ENCODE measurements around the gene FNIP2. TPM values are rescaled to one million over a fixed set of nuclear protein-coding genes. Genes with fewer than 3 reads are reported as not detected.

FNIP2 gene
- total RNA-seq, 3 donors from 2014 or later: 61.8 to 94.1 (median 73.4) TPM

GRCh38 chr4:158817562-158818296 is 48.9 kb downstream of the FNIP2 start:
- peak; percentile 81 for ATAC-seq
- H3K4me1 ChIP-seq (ENCODE audit: low read depth): peaks cover 53% of the 10 kb centered on the region
- no peak overlapping the region for H3K4me3 ChIP-seq
- TF ChIP-seq CTCF (IDR thresholded peaks at IDR 0.05): no peak
- no peak for DNase-seq
- H3K9me3 ChIP-seq: no peaks in the 10 kb centered on the region
- H3K36me3 ChIP-seq (ENCODE audit: low read depth): no peaks in the 10 kb centered on the region
- intact Hi-C loops (cut with DNase I, micrococcal nuclease): no loop called here

GRCh38 chr4:158818560-158819140 is 49.8 kb downstream of the FNIP2 start:
- intact Hi-C loops (cut with DNase I, micrococcal nuclease): no loop called here
- TF ChIP-seq CTCF (IDR thresholded peaks at IDR 0.05): no peak
- no peak for DNase-seq
- peak; percentile 29 for ATAC-seq
- peaks cover 55% of the 10 kb centered on the region for H3K4me1 ChIP-seq (ENCODE audit: low read depth)
- no peaks in the 10 kb centered on the region for H3K9me3 ChIP-seq
- H3K36me3 ChIP-seq (ENCODE audit: low read depth): no peaks in the 10 kb centered on the region
- no peak overlapping the region for H3K4me3 ChIP-seq

- intact Hi-C loops (cut with DNase I, micrococcal nuclease): loop anchor here in 1 of 2 donors (10.0 kb wide), 1 partner anchor 45 kb away; no protein-coding TSS in a partner anchor
- no peak for DNase-seq
- no peak overlapping the region for H3K4me3 ChIP-seq
- H3K36me3 ChIP-seq (ENCODE audit: low read depth): no peaks in the 10 kb centered on the region
- ATAC-seq: peak; percentile 31
- peaks cover 64% of the 10 kb centered on the region for H3K4me1 ChIP-seq (ENCODE audit: low read depth)
- H3K9me3 ChIP-seq: no peaks in the 10 kb centered on the region
- TF ChIP-seq CTCF (IDR thresholded peaks at IDR 0.05): no peak
Observed at GRCh38 chr4:158819942-158820786, 51.3 kb downstream of the FNIP2 start.

GRCh38 chr4:158821228-158821971 is 52.6 kb downstream of the FNIP2 start:
- no peak for DNase-seq
- Histone ChIP-seq H3K9me3 (no peaks in the 10 kb centered on the region), H3K36me3 (ENCODE audit: low read depth) (no peaks in the 10 kb centered on the region), H3K4me1 (ENCODE audit: low read depth) (peaks cover 75% of the 10 kb centered on the region), H3K4me3 (no peak overlapping the region)
- no peak for ATAC-seq
- no peak for TF ChIP-seq CTCF (IDR thresholded peaks at IDR 0.05)
- intact Hi-C loops (cut with DNase I, micrococcal nuclease): loop anchor here in 1 of 2 donors (10.0 kb wide), 1 partner anchor 47 kb away; no protein-coding TSS in a partner anchor

GRCh38 chr4:158822348-158822747 is 53.5 kb downstream of the FNIP2 start:
- ATAC-seq (no peak), DNase-seq (no peak)
- intact Hi-C loops (cut with DNase I, micrococcal nuclease): loop anchor here in 1 of 2 donors (10.0 kb wide), 1 partner anchor 48 kb away; no protein-coding TSS in a partner anchor
- no peak for TF ChIP-seq CTCF (IDR thresholded peaks at IDR 0.05)
- Histone ChIP-seq H3K4me1 (ENCODE audit: low read depth) (peaks cover 79% of the 10 kb centered on the region), H3K36me3 (ENCODE audit: low read depth) (no peaks in the 10 kb centered on the region), H3K9me3 (no peaks in the 10 kb centered on the region), H3K4me3 (no peak overlapping the region)
